ENCODE results near the gene POU2F1. TPM values are rescaled to one million over a fixed set of nuclear protein-coding genes. Genes with fewer than 3 reads are reported as not detected.

POU2F1 gene
- total RNA-seq, 1 donor from 2014 or later: 3.9 TPM

DNA sequence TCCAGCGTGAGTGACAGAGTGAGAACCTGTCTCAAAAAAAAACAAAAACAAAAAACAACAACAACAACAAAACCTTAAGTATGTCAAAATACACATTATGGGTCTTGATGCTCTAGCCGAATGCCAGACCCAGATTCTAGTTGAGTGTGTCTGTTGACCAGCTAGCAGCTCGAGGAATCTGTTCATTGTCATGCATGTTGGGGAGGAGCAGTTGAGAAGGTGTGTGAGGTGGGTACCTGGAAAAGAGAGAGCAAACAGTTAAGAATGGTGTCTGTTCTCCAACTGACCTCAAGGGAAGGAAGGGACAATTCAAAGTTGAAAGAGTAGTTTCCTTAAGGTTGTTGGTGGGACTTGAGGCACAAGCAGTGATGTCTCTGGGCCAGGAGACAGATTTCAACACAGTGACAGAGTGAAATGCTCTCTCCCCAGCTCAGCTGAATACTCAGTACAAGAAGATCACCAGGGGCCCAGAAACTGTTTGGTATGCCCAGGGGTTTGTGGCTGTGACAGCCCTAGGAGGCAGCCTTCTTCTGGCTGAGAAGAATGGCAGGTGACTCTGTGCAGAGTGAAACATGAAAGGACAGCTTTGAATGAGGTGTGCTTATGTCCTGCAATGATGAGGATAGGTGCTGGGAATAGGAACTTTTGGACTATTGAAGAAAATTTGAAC lies 14.4 kb upstream of the POU2F1 start:
- Histone ChIP-seq H3K27me3 (ENCODE audit: control insufficient read depth, insufficient read depth, low read length) (no peaks in the 10 kb centered on the region), H3K36me3 (ENCODE audit: control insufficient read depth, insufficient read depth, low read length) (no peaks in the 10 kb centered on the region), H3K4me3 (ENCODE audit: low read depth, low read length) (no peak overlapping the region)
- FAIRE-seq (peak; percentile 7), DNase-seq (ENCODE audit: low read depth) (no peak)
- TF ChIP-seq, protein P1, sequence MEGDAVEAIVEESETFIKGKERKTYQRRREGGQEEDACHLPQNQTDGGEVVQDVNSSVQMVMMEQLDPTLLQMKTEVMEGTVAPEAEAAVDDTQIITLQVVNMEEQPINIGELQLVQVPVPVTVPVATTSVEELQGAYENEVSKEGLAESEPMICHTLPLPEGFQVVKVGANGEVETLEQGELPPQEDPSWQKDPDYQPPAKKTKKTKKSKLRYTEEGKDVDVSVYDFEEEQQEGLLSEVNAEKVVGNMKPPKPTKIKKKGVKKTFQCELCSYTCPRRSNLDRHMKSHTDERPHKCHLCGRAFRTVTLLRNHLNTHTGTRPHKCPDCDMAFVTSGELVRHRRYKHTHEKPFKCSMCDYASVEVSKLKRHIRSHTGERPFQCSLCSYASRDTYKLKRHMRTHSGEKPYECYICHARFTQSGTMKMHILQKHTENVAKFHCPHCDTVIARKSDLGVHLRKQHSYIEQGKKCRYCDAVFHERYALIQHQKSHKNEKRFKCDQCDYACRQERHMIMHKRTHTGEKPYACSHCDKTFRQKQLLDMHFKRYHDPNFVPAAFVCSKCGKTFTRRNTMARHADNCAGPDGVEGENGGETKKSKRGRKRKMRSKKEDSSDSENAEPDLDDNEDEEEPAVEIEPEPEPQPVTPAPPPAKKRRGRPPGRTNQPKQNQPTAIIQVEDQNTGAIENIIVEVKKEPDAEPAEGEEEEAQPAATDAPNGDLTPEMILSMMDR (IDR thresholded peaks at IDR 0.05; ENCODE audit: insufficient read depth, low read length, severe bottlenecking): no peak

DNA sequence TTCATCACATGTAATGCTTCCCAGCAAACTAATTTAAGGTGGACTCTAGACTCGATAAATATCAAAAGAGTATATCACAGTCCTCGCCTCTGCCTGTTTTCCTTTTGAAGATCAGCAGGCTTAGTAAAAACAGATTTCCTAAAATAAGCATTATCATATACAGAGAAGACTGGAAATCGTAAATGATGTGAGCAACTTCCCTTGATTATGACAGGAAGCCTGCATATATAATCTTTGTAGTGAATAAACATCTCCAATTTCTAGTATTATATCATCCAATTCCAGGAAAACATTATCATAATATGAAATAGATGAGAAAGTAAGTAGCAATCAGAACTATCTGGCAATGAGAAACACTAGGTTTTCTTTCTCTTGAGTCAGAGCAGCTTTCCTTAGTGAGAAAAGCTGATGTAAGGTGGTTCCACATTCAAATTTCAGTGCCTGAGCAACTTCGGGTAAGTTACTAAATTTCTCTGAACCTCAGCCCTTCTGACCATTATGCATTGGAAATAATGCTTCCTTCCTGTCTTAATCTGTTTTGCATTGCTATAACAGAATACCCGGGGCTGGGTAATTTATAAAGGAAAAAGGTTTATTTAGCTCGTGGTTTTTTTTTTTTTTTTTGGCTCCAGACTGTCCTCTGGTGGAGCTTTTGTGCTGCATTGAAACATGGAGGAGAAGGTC lies 12.6 kb upstream of the POU2F1 start:
- Histone ChIP-seq H3K4me3 (ENCODE audit: low read depth, low read length) (no peak overlapping the region), H3K27me3 (ENCODE audit: control insufficient read depth, insufficient read depth, low read length) (no peaks in the 10 kb centered on the region), H3K36me3 (ENCODE audit: control insufficient read depth, insufficient read depth, low read length) (no peaks in the 10 kb centered on the region)
- TF ChIP-seq, protein P1 (IDR thresholded peaks at IDR 0.05; ENCODE audit: insufficient read depth, low read length, severe bottlenecking): peak; percentile 18
- FAIRE-seq (no peak), DNase-seq (ENCODE audit: low read depth) (no peak)

DNA sequence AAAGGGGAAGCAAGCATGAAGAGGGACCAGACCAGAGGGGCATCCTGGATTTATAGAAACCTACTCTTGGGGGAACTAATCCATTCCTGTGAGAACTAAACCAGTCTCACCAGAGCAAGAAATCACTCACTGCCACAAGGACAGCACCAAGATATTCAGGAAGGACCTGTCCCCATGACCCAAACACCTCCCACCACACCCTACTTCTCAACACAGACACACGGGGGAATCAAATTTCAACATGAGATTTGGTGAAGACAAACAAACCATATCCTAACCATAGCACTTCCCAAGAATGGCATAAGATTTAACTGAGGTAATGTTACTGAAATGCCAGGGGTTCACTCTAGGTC lies 12.1 kb upstream of the POU2F1 start:
- no peaks in the 10 kb centered on the region for H3K36me3 ChIP-seq (ENCODE audit: control insufficient read depth, insufficient read depth, low read length)
- TF ChIP-seq, protein P1 (IDR thresholded peaks at IDR 0.05; ENCODE audit: insufficient read depth, low read length, severe bottlenecking): no peak
- H3K27me3 ChIP-seq (ENCODE audit: control insufficient read depth, insufficient read depth, low read length): no peaks in the 10 kb centered on the region
- no peak for DNase-seq (ENCODE audit: low read depth)
- H3K4me3 ChIP-seq (ENCODE audit: low read depth, low read length): no peak overlapping the region
- no peak for FAIRE-seq

DNA sequence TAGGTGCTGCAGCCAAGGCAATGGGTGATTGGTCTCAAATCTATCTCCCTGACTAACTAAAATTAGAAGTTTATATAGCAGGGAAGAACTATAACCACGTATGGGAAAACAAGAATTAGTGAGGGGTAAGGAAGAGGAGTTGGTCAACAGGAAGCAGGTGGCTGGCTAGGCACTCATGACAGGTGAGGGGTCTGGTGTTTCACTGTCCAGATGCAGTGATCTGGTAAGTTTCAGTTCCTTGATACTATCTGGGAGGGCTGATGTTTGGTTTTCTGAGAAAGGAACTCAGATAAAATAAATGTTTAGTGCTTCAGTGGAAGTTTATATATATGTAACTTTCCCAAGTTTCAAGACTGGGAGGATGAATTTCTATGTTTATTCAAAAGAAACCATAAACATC lies 11.6 kb upstream of the POU2F1 start:
- no peak for DNase-seq (ENCODE audit: low read depth)
- H3K27me3 ChIP-seq (ENCODE audit: control insufficient read depth, insufficient read depth, low read length): no peaks in the 10 kb centered on the region
- TF ChIP-seq, protein P1 (IDR thresholded peaks at IDR 0.05; ENCODE audit: insufficient read depth, low read length, severe bottlenecking): no peak
- no peaks in the 10 kb centered on the region for H3K36me3 ChIP-seq (ENCODE audit: control insufficient read depth, insufficient read depth, low read length)
- no peak for FAIRE-seq
- H3K4me3 ChIP-seq (ENCODE audit: low read depth, low read length): no peak overlapping the region

DNA sequence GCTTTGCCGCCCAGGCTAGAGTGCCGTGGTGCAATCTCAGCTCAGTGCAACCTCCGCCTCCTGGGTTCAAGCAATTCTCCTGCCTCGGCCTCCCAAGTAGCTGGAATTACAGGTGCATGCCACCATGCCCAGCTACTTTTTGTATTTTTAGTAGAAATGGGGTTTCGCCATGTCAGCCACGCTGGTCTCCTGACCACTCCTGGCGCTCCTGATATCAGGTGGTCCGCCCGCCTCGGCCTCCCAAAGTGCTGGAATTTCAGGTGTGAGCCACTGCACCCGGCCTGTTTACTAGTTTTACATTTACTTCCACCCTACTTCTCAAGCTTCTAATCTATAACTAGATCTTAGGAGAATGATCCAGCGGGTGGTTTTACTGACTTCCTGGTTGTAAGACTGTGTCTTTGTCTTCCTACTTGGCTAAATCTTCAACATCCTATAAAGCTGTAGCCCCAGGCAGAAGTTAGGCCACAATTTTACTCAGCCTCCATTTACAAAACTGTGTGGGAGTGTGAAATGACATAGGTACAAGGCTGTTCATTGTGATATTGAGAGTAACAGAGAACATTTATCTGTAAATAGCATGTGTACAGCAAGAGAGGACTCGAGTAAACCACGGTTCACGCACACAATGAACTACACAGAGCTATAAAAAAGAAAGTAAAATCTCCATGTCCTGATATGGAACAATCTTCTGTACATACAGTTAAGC lies 9.6 kb upstream of the POU2F1 start:
- TF ChIP-seq, protein P1 (IDR thresholded peaks at IDR 0.05; ENCODE audit: insufficient read depth, low read length, severe bottlenecking): no peak
- no peak overlapping the region for H3K4me3 ChIP-seq (ENCODE audit: low read depth, low read length)
- no peaks in the 10 kb centered on the region for H3K36me3 ChIP-seq (ENCODE audit: control insufficient read depth, insufficient read depth, low read length)
- H3K27me3 ChIP-seq (ENCODE audit: control insufficient read depth, insufficient read depth, low read length): no peaks in the 10 kb centered on the region
- no peak for DNase-seq (ENCODE audit: low read depth)
- FAIRE-seq: no peak

Measured in bronchial epithelial cell (primary cell).